GM18517 (cell line): Measurements from ENCODE around the gene PRXL2B.

Source experiments
- ATAC-seq: cut with Tn5 transposase; IDR thresholded peaks from one replicate; pipeline ENCODE4 v1.9.1; 2021; ENCODE audit warnings: mild to moderate bottlenecking, moderate library complexity; ENCODE audit not compliant: unreplicated experiment

Gene PRXL2B

DNA sequence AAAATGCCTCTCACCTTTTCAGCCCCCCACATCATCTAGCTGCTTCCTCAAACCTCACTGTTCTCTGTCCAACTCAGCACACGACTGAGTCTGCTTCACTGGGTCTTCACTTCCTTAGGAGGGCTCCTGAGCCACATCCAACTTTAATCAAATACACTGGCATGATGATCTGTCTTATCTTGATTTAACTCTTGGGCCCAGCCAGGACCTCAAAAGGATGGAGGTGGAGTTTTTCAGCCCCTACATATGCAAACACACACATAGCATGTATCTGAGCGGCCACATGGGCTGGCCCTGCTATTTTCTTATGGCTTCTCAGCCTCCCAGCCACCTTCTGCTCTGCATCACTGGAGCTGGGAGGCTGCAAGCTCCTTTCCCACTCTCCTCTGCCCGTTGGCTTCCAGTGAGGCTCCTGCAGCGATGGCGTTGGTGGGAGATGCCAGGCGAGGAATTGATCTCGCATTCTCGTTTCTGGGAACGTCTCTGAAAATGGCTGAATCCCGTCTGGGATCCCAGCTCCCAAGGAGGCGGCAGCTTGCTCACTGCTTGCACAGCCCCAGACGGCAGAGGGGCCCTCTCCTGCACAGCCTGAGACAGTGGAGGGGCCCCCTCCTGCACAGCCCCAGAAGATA lies 1.8 kb upstream of the PRXL2B start:
- ATAC-seq = no peak

- ATAC-seq = peak; percentile 60
Observed at GRCh38 chr1:2585318-2586092, 1.1 kb upstream of the PRXL2B start.

- ATAC-seq = no peak
Observed at GRCh38 chr1:2587071-2587859, 688 bp downstream of the PRXL2B start.

DNA sequence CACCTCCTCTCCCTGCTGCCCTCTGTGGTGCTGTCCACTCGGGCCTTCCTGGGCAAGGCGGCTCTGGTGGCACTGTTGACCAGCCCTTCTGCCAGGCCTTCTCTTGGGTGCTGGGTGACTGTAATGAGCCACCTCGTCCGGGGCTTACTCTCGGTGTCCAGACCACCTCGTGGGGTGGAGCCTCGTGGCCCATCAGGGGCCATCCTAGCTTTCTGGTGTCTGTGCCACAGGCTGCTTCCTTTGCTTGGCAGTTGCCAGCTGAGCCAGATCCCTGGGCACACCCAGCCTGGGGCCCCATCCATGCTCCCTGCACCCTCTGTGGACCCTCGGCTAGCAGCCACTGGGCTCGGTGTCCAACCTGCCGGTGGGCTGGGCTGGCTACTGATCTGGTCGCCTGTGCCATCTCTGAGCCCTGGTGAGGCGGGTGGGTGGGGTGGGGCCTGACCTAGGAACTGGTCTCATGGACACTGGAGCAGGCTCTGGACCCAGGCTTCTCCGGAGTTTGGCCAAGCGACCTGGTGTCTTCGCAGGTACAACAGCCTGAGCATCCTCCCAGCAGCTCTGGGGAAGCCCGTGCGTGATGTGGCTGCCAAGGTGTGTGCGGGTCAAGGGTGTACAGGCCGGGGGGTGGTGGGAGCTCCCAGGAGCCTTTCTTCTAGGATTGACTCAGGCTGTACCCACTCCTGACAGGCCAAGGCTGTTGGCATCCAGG lies 1.4 kb downstream of the PRXL2B start:
- ATAC-seq = no peak

GRCh38 chr1:2588661-2589430 lies 2.3 kb downstream of the PRXL2B start:
- no peak for ATAC-seq

GRCh38 chr1:2589431-2590232 lies 3.1 kb downstream of the PRXL2B start:
- ATAC-seq = no peak

- no peak for ATAC-seq
Observed at GRCh38 chr1:2590233-2591141, 3.9 kb downstream of the PRXL2B start.

GRCh38 chr1:2591233-2591580 lies 4.6 kb downstream of the PRXL2B start:
- no peak for ATAC-seq

GRCh38 chr1:2591581-2592261 lies 5.1 kb downstream of the PRXL2B start:
- no peak for ATAC-seq

DNA sequence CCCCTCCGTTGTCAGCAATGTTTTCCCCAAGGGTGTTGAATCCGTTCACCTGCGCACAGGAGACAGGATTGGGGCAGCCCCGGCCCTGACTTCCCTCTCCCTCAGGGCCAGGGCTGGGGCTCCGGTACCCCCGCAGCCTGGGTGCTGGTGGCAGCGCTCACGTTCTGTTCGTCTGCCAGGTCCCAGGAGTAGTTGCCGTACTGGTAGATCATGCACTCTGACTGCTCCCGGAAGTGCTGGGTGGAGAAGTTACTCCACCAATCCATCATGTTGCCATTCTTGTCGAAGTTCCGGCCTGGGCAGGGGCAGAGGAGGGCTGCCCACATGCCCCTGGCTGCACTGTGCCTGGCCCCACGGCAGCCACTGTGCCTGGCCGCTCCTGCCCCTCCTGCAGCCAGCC lies 6.1 kb downstream of the PRXL2B start:
- ATAC-seq = no peak

DNA sequence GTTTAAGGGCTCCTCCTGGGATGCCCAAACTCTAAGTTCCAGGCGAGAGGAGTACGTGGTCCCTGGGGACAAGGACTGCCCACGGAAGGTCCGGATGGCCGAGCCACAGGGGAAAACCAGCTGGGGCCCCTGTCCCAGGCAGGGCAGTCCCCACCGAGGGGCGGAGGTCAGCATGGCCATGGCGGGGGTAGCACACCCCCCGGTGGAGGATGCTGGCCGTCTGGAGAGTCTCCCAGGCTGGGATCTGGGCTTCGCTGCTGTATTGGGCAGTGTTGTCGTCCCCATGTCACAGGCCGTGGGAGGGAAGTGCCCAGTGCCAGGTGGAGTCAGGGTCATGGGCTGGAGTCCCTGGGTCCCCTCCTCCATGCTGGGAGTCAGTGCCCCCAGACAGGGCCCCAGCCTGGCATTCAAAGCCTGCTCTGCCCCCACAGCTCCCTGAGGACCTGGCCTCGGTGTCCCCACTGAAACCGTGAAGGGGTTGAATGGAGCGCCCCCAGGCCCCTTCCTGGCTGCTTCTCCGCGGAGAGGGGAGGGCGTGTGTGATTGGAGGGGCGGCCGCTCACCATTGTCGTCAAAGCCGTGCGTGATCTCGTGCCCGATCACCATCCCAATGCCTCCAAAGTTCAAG lies 6.8 kb downstream of the PRXL2B start:
- ATAC-seq = no peak

- no peak for ATAC-seq
Observed at GRCh38 chr1:2594001-2594640, 7.5 kb downstream of the PRXL2B start.

DNA sequence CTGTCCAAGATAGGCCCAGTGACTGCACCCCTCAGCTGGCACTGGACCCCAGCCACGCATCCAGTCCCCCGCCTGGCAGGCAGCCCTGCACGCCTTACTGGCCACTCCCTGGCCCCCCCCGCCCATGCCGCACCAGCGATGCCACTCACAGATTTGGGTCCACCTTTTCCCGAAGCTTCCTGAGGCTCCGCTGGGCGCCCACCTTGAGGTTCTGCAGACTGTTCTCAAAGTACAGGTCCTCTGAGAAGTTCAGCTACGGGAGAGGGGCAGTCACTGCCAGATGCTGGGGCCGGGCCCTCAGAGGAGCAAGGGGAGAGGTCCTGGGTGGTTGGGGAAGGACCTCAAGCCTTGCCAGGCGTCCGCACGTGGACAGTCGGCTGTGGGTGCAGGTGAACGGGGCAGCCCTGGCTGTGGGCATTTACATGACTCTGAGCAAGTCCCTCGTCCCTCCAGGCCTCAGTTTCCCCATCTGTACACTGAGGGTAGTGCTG lies 8.1 kb downstream of the PRXL2B start:
- ATAC-seq = no peak

DNA sequence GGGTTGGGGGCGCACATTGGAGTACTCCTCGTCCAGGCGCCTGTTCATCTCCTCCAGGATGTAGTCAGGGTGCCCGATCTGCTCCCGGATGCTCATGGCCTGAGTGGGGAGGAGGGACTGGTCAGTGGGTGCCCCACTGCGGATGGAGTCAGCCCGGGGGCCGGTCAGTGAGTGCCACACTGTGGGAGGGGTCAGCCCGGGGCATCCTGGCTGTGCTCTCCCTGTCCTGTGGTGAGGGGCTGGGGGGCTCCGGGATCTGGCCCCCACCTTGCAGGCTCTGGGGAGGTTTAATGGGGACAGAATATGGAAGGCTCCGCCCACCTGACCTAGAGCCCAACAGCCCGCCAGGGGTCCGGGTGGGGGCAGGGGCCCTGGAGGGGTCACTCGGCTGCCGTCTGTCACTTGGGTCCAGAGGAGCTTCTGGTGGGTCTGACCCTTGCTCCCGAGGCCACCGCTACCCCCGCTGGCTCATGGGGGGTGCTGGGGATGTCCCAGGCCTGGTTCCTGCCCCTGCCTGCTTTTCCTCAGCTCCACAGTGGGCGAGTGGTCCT lies 8.8 kb downstream of the PRXL2B start:
- ATAC-seq = no peak

DNA sequence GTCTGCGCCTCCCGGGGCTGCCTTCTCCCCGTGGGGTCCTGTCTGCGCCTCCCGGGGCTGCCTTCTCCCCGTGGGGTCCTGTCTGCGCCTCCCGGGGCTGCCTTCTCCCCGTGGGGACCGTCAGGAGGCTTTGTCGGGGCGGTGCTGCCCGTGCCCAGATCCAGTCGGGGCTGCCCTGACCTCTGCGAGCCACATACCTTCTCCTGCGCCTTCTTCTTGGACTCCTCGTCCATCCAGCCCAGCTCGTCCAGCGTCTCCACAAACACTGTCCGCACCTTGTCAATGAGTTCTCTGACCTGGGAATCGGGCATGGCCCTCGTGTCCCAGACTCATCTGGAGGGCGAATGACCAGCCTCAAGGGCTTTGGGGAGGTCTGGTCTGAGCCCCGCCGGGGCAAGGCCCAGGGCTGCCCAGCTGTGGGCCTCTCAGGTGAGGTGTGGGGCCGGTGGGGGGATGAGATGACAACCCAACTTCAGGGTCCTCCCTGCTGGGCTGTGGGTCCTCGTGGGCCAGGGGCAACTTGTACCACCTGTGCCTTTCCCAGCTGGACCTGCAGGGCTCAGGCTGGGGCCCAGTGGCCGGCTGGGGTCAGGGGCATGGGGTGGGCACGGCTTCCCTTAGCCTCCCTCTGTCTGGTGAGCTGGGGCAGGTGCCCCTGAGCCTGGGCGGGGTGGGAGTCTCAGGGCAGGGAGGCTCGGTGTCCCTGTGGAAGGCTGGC lies 9.4 kb downstream of the PRXL2B start:
- ATAC-seq = no peak
